PC-3 (cell line): ENCODE results near the gene ZYX. TPM values are rescaled to one million over a fixed set of nuclear protein-coding genes. Genes with fewer than 3 reads are reported as not detected.

Experiments
- ATAC-seq: fragments of 200-7000 bp; cut with Tn5 transposase; 2 replicates; pipeline ENCODE4 v1.9.1; 2020; ENCODE audit warnings: mild to moderate bottlenecking, moderate library complexity
- BruUV-seq: library from RNA; stranded (reverse); fragments of 400-500 nt; replicated peaks from 2 replicates; lab custom pipeline; 2021; lab: Mats Ljungman, UMichigan
- CTCF ChIA-PET: fragments of 300-600 bp; sonication (Branson Sonifier 250); formaldehyde crosslinking; loops from one replicate; lab custom pipeline; 2022; ENCODE audit warnings: antibody characterized with exemption; lab: Charles Lee
- POLR2A ChIA-PET: fragments of 300-600 bp; sonication (Branson Sonifier 250); formaldehyde crosslinking; loops from one replicate; lab custom pipeline; 2022; ENCODE audit warnings: antibody characterized with exemption; ENCODE audit not compliant: unreplicated experiment; lab: Charles Lee
- DNase-seq: peaks from one replicate; pipeline ENCODE4 v3.0.0-alpha.2; 2015
- H2AFZ ChIP-seq: fragments of 300-600 bp; sonication (generic); 2 replicates; pipeline ENCODE4 v1.6.0; 2016; ENCODE audit warnings: antibody characterized with exemption, low read length
- H3F3A ChIP-seq: fragments of 300-600 bp; sonication (generic); one replicate; pipeline ENCODE4 v1.6.0; 2017; ENCODE audit warnings: antibody characterized with exemption, low read length, control low read depth, mild to moderate bottlenecking; ENCODE audit not compliant: unreplicated experiment
- H3K27ac ChIP-seq: fragments of 300-600 bp; sonication (generic); 2 replicates; pipeline ENCODE4 v1.5.1; 2016; ENCODE audit warnings: mild to moderate bottlenecking, low read length
- H3K27me3 ChIP-seq: fragments of 300-600 bp; sonication (generic); 2 replicates; pipeline ENCODE4 v1.6.1; 2016; ENCODE audit warnings: low read length, mixed read lengths
- H3K36me3 ChIP-seq: fragments of 300-600 bp; sonication (generic); 2 replicates; pipeline ENCODE4 v1.6.1; 2016; ENCODE audit warnings: low read depth, mixed run types, low read length, mixed read lengths
- H3K4me1 ChIP-seq: fragments of 300-600 bp; sonication (generic); 2 replicates; pipeline ENCODE4 v1.5.1; 2016; ENCODE audit warnings: low read length; ENCODE audit not compliant: insufficient read depth
- H3K4me2 ChIP-seq: fragments of 300-600 bp; sonication (generic); 2 replicates; pipeline ENCODE4 v1.6.0; 2016; ENCODE audit warnings: low read length
- H3K4me3 ChIP-seq: fragments of 300-600 bp; sonication (generic); 2 replicates; pipeline ENCODE4 v1.5.1; 2016; ENCODE audit warnings: mild to moderate bottlenecking, low read length, mixed read lengths
- H3K79me2 ChIP-seq: fragments of 300-600 bp; sonication (generic); 2 replicates; pipeline ENCODE4 v1.6.1; 2017; ENCODE audit warnings: low read length, mixed read lengths
- H3K9ac ChIP-seq: fragments of 300-600 bp; sonication (generic); 2 replicates; pipeline ENCODE4 v1.6.0; 2016; ENCODE audit warnings: mild to moderate bottlenecking, low read length
- H3K9me2 ChIP-seq: fragments of 300-600 bp; sonication (generic); replicated peaks from 2 replicates; pipeline ENCODE4 v1.6.1; 2016; ENCODE audit warnings: mixed run types, low read length, mixed read lengths
- H3K9me3 ChIP-seq: fragments of 300-600 bp; sonication (generic); 2 replicates; pipeline ENCODE4 v1.6.1; 2016; ENCODE audit warnings: low read length, mixed read lengths
- H4K20me1 ChIP-seq: fragments of 300-600 bp; sonication (generic); 2 replicates; pipeline ENCODE4 v1.6.1; 2016; ENCODE audit warnings: low read length, mixed read lengths
- CTCF ChIP-seq: fragments of 300-600 bp; sonication (generic); conservative IDR thresholded peaks from 2 replicates; pipeline ENCODE4 v1.5.1; 2017; ENCODE audit warnings: antibody characterized with exemption, low read depth, mild to moderate bottlenecking, low read length
- EZH2 ChIP-seq: fragments of 300-600 bp; sonication (generic); IDR thresholded peaks from one replicate; pipeline ENCODE4 v1.6.1; 2017; ENCODE audit warnings: antibody characterized with exemption, mild to moderate bottlenecking, low read length; ENCODE audit not compliant: unreplicated experiment
- EZH2phosphoT487 ChIP-seq: fragments of 300-600 bp; sonication (generic); IDR thresholded peaks from 2 replicates; pipeline ENCODE4 v1.6.1; 2018; ENCODE audit warnings: mild to moderate bottlenecking, antibody characterized with exemption, low read length, borderline replicate concordance
- intact Hi-C: fragments of 100-400 bp; cut with micrococcal nuclease; formaldehyde crosslinking; loops from 2 replicates; pipeline ENCODE4 v1.9.0; 2023
- total RNA-seq: library from RNA; depleted of rRNA; stranded (reverse); fragments of >200 nt; gene quantifications from 2 replicates; pipeline ENCODE4 v1.2.3, GENCODE V29; 2014

ZYX gene
- total RNA-seq, 1 experiment from 2014 or later, result 108 TPM

- CTCF ChIA-PET, result no interaction called here
- H3K9ac ChIP-seq, result no peak overlapping the region
- peak overlapping the region; percentile 51 for H3K4me2 ChIP-seq
- no peak overlapping the region for H3K27ac ChIP-seq
- no peak overlapping the region for H3K4me3 ChIP-seq
- no peaks in the 10 kb centered on the region for H4K20me1 ChIP-seq
- no peak for TF ChIP-seq EZH2
- TF ChIP-seq CTCF, result no peak
- TF ChIP-seq EZH2phosphoT487, result no peak
- ATAC-seq, result peak; percentile 29; the same call in 1 of the 2 replicates
- no peaks in the 10 kb centered on the region for H3F3A ChIP-seq
- H3K27me3 ChIP-seq, result no peaks in the 10 kb centered on the region
- intact Hi-C loops, result no loop called here
- H3K9me2 ChIP-seq, result no peaks in the 10 kb centered on the region
- H3K4me1 ChIP-seq, result peaks cover 23% of the 10 kb centered on the region
- BruUV-seq, result no TSS peak
- peak; percentile 35 for DNase-seq
- POLR2A ChIA-PET, result no interaction called here
- no peaks in the 10 kb centered on the region for H3K9me3 ChIP-seq
- H3K36me3 ChIP-seq, result no peaks in the 10 kb centered on the region
- H2AFZ ChIP-seq, result peak overlapping the region; percentile 38; the same call in 1 of the 2 replicates
- no peaks in the 10 kb centered on the region for H3K79me2 ChIP-seq
Measured at GRCh38 chr7:143435266-143435665, 54.1 kb downstream of the ZYX start.

GRCh38 chr7:143436325-143436946 lies 55.3 kb downstream of the ZYX start:
- POLR2A ChIA-PET, result no interaction called here

More at GRCh38 chr7:143436325-143436946, 55.3 kb downstream of the ZYX start:
- BruUV-seq, result no TSS peak
- H3K27me3 ChIP-seq, result no peaks in the 10 kb centered on the region
- TF ChIP-seq CTCF (no peak), EZH2 (no peak), EZH2phosphoT487 (no peak)
- H3K4me3 ChIP-seq, result no peak overlapping the region
- ATAC-seq (no peak), DNase-seq (no peak)
- H3K9me3 ChIP-seq, result no peaks in the 10 kb centered on the region
- H3K79me2 ChIP-seq, result no peaks in the 10 kb centered on the region
- H3K4me2 ChIP-seq, result no peak overlapping the region
- CTCF ChIA-PET, result no interaction called here
- no peaks in the 10 kb centered on the region for H3K36me3 ChIP-seq
- H3K4me1 ChIP-seq, result peaks cover 11% of the 10 kb centered on the region; the same call in 1 of the 2 replicates
- no peak overlapping the region for H3K27ac ChIP-seq
- H4K20me1 ChIP-seq, result no peaks in the 10 kb centered on the region
- H3F3A ChIP-seq, result no peaks in the 10 kb centered on the region
- H2AFZ ChIP-seq, result no peak overlapping the region
- no peaks in the 10 kb centered on the region for H3K9me2 ChIP-seq
- H3K9ac ChIP-seq, result no peak overlapping the region
- intact Hi-C loops, result no loop called here
